H1 (cell line): ENCODE results near the gene FRZB.

Source experiments
- HDAC2 ChIP-seq, 2 experiments: fragments of 300-600 bp in 1 of 2; sonication (generic) in 1 of 2; IDR thresholded peaks; 2 replicates each; pipeline ENCODE4 v1.6.1; 2011 to 2012; ENCODE audit warnings: low read depth in 2 of 2, low read length in 2 of 2, mild to moderate bottlenecking in 2 of 2, moderate library complexity in 2 of 2, borderline replicate concordance in 1 of 2, inconsistent platforms in 1 of 2
- POLR2AphosphoS5 ChIP-seq: IDR thresholded peaks from 2 replicates; pipeline ENCODE4 v1.6.1; 2011; ENCODE audit warnings: low read depth, low read length
- TF ChIP-seq, protein P1 (sequence below): IDR thresholded peaks from 2 replicates; pipeline ENCODE4 v1.6.1; 2012; ENCODE audit warnings: low read length, inconsistent platforms
- TF ChIP-seq, protein P2 (sequence below): IDR thresholded peaks from 2 replicates; pipeline ENCODE4 v1.6.1; 2011; ENCODE audit warnings: low read length, improper control_type of control experiment

DNA sequence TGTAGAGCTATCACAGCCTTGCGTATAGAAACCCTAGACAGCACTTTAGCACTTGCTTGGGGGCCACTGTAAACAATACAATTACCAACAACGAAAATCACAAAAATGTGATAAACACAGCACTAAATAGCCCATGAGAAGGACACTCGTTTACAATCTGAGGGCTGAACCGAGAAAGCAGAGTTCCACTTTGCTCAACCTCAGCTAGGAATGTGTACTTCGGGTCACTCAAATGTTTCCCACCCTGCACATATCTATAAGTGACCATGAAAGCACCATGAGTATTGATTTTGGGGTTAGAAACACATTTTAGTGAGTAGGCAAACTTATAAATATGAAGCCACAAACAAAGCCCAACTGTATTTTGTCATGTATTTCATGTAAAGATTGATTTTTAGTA, 62.3 kb downstream of the FRZB start:
- TF ChIP-seq, protein P1, sequence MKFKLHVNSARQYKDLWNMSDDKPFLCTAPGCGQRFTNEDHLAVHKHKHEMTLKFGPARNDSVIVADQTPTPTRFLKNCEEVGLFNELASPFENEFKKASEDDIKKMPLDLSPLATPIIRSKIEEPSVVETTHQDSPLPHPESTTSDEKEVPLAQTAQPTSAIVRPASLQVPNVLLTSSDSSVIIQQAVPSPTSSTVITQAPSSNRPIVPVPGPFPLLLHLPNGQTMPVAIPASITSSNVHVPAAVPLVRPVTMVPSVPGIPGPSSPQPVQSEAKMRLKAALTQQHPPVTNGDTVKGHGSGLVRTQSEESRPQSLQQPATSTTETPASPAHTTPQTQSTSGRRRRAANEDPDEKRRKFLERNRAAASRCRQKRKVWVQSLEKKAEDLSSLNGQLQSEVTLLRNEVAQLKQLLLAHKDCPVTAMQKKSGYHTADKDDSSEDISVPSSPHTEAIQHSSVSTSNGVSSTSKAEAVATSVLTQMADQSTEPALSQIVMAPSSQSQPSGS, result no peak
- no peak for TF ChIP-seq HDAC2 (IDR thresholded peaks at IDR 0.05; ENCODE audit: borderline replicate concordance in 1 of 2, low read depth in 2 of 2, low read length in 2 of 2)
- TF ChIP-seq, protein P2, sequence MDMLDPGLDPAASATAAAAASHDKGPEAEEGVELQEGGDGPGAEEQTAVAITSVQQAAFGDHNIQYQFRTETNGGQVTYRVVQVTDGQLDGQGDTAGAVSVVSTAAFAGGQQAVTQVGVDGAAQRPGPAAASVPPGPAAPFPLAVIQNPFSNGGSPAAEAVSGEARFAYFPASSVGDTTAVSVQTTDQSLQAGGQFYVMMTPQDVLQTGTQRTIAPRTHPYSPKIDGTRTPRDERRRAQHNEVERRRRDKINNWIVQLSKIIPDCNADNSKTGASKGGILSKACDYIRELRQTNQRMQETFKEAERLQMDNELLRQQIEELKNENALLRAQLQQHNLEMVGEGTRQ, result no peak
- no peak for TF ChIP-seq POLR2AphosphoS5
